ENCODE results near the gene TBX1.

Gene TBX1

DNA sequence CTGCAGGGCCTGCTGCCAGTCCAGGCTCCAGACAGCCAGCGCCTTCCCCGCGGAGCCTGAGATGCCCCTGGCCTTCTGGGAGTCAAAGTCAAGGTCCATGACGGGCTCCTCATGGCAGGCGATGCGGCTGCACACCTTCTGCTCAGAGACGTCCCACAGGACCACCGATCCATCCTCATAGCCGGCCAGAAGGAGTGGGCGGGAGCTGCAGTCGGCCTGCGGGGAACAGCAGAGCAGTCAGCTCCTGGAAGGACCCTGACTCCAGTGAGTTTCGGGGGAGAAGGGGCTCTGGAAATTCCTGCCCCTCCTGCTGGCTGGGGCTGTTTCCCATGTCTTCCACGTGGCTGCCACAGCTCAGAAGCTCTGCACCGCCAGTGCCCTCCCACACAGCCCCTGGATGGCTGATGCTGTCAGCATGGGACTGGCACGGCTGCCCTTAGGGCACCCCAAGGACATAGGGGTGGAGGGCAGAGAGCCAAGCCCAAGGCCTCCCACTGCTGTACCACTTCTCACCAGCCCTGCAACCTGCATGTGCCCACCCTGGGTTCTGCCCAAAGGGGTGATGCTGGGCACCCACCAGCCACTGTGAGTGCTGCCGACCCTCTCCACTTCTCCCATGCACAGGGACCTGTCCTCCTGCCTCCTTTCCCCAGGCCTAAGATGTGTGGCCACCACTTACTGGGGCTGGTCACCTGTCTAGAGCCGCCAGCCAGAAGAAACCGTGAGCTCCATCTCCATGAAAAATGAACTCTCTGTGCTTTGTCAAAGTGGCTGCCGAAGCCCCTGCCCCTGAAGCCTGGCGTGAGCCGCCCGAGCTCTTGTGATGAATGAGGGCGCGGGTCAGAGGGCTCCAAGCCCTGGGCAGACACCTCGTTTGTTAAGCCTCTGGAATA, 41.7 kb downstream of the TBX1 start:
- no peak for ATAC-seq (ENCODE audit: low read depth)
- Mint-ChIP-seq H3K27me3 (no peaks in the 10 kb centered on the region), H3K27ac (no peak overlapping the region)

DNA sequence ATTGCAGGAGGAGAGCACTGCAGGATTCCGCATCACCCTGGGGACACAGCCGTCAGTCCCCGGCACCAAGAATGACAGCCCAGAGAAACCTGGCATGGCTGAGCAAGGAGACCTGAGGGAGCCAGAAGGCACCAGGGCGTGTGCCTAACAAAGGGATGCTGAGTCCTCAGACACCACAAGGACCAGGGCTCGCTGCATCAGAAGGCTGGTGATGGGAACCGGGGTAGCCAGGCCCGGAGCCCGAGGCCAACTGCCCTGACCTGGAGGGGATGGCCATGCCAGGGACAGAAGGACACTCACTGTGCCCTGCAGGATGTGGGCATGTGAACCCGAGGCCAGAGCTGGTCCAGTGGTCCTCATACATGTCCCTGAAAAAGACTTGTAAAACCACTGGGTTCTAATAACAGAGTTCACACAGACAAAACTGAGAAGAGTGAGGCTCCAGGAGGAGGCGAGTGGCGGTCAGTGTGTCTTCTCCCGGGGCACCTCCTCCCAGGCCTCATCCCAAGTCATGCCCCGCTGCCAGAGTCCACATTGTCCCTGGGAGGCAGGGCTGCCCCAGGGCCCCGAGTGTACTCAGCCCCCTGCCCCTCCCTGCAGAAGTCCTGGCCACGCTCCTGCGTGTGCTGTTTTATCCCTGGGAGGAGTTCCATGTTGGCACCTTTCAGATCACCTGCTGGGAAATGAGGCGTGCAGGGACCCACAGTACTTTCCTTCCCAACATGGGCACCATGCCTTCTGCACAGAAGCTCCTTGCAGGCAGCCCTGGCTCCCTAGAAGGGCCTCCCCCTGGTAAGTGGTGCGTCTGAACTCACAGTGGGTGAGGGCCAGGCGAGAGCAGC, 42.5 kb downstream of the TBX1 start:
- ATAC-seq (ENCODE audit: low read depth) (no peak), DNase-seq (ENCODE audit: low spot score in 2 of 2) (no peak)
- Mint-ChIP-seq H3K4me3 (no peak overlapping the region), H3K36me3 (peaks cover 8% of the 10 kb centered on the region), H3K9me3 (no peaks in the 10 kb centered on the region), H3K27ac (no peak overlapping the region), H3K4me1 (no peaks in the 10 kb centered on the region), H3K27me3 (no peaks in the 10 kb centered on the region)

More for the DNA sequence above, 41.7 kb downstream of the TBX1 start:
- no peak for DNase-seq (ENCODE audit: low spot score in 2 of 2)
- Mint-ChIP-seq H3K9me3 (no peaks in the 10 kb centered on the region), H3K4me1 (no peaks in the 10 kb centered on the region), H3K36me3 (peaks cover 8% of the 10 kb centered on the region), H3K4me3 (no peak overlapping the region)

GRCh38 chr22:19803736-19804267, 43.2 kb downstream of the TBX1 start:
- Mint-ChIP-seq H3K4me1 (no peaks in the 10 kb centered on the region), H3K9me3 (no peaks in the 10 kb centered on the region), H3K27ac (no peak overlapping the region), H3K36me3 (peaks cover 8% of the 10 kb centered on the region), H3K4me3 (no peak overlapping the region), H3K27me3 (no peaks in the 10 kb centered on the region)
- ATAC-seq (ENCODE audit: low read depth) = no peak
- DNase-seq (ENCODE audit: low spot score in 2 of 2) = no peak

DNA sequence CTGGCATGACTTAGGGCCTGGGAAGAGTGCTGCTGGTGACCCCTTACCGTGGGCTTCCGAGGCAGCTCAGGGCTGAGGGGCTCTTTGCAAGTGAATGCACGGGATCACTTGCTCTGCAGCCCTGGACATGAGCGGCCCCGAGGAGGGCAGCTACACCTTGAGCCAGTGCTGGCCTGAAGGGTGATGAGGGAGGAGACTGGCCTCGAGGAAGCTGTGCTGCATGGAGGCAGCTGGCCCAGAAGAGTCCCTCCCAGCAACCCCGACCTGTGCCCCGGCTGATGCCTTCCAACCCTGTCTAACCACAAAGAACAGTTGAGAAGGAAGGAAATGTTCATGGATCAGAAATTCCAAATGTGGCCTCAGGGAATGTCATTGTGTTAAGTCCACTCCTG, 45.2 kb downstream of the TBX1 start:
- Mint-ChIP-seq H3K27me3 (no peaks in the 10 kb centered on the region), H3K4me3 (no peak overlapping the region), H3K4me1 (no peaks in the 10 kb centered on the region), H3K9me3 (no peaks in the 10 kb centered on the region), H3K36me3 (peaks cover 6% of the 10 kb centered on the region), H3K27ac (no peak overlapping the region)
- ATAC-seq (ENCODE audit: low read depth) (no peak), DNase-seq (ENCODE audit: low spot score in 2 of 2) (no peak)

- H3K36me3 Mint-ChIP-seq = peaks cover 5% of the 10 kb centered on the region
- no peak for DNase-seq (ENCODE audit: low spot score in 2 of 2)
- no peaks in the 10 kb centered on the region for H3K4me1 Mint-ChIP-seq
- H3K27ac Mint-ChIP-seq = no peak overlapping the region
- no peak for ATAC-seq (ENCODE audit: low read depth)
- no peak overlapping the region for H3K4me3 Mint-ChIP-seq
- no peaks in the 10 kb centered on the region for H3K27me3 Mint-ChIP-seq
- no peaks in the 10 kb centered on the region for H3K9me3 Mint-ChIP-seq
Observed at GRCh38 chr22:19806213-19807160, 45.9 kb downstream of the TBX1 start.

DNA sequence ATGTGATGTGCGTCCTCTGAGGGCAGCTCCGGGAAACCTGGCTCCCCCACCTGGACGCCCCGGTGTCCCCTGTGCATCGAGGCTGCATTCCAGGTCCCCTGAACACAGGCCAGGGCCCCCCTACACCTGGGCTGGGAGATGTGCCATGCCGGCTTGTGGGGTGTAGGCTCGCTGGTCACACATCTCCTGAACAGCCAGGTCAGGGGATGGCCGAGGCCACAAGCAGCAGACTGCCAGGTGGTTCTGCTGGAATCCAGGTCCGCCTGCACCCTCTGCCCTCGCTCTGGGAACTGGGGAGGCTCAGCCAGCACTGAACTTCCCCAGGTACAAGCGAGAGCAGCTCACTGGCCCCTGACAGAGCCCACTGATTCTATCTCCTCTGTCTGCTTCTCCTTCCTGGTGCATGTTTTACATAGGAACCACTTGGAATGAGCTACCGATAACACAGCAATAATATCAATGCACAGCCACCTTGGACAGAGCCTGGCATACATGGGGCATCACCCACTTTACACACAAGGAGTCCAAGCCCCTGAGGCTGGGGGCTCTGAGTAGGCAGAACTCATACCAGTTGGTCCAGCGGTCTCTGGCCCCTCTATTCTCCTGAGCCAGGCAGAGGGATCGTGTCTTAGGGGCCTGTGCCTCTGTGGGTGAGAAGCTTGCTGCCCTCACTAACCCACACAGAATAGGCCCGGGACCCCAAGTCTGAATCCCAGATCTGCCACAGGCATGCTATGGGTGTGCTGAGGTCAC, 46.8 kb downstream of the TBX1 start:
- no peak for ATAC-seq (ENCODE audit: low read depth)
- DNase-seq (ENCODE audit: low spot score in 2 of 2) = no peak
- Mint-ChIP-seq H3K4me3 (no peak overlapping the region), H3K36me3 (peaks cover 2% of the 10 kb centered on the region), H3K27ac (no peak overlapping the region), H3K9me3 (no peaks in the 10 kb centered on the region), H3K4me1 (no peaks in the 10 kb centered on the region), H3K27me3 (no peaks in the 10 kb centered on the region)

- Mint-ChIP-seq H3K36me3 (peaks cover 5% of the 10 kb centered on the region), H3K4me3 (no peak overlapping the region), H3K27me3 (no peaks in the 10 kb centered on the region), H3K9me3 (no peaks in the 10 kb centered on the region), H3K27ac (no peak overlapping the region), H3K4me1 (no peaks in the 10 kb centered on the region)
- ATAC-seq (ENCODE audit: low read depth) (no peak), DNase-seq (ENCODE audit: low spot score in 2 of 2) (no peak)
Observed at GRCh38 chr22:19807914-19808872, 47.6 kb downstream of the TBX1 start.

DNA sequence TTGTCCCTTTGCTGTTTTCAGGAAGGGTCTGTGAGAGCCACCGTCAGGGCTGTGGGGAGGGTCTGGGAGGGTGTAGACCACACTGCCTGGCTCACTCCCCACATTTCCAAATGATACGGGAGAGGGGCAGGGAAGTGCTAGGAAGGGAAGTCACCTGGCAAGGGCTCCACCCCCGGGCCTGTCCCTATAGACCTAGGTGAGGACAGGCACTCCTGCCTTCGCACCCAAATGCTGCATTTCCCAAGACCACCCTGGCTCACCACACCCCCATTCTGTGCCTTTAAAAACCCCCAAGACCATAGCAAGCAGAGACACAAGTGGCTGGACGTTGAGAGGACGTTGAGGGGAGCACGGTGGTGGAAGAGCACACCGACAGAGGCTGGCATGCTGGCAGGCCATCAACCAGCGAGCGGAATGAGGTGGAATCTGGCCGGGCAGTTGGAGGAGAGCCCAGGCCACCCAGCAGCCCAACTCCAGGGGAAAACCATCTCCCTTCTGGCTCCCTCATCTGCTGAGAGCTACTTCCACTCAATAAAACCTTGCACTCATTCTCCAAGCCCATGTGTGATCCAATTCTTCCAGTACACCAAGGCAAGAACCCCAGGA, 48.4 kb downstream of the TBX1 start:
- Mint-ChIP-seq H3K36me3 (peaks cover 5% of the 10 kb centered on the region), H3K4me3 (no peak overlapping the region), H3K27me3 (no peaks in the 10 kb centered on the region), H3K27ac (no peak overlapping the region), H3K4me1 (no peaks in the 10 kb centered on the region), H3K9me3 (no peaks in the 10 kb centered on the region)
- DNase-seq (ENCODE audit: low spot score in 2 of 2) (no peak), ATAC-seq (ENCODE audit: low read depth) (no peak)

GRCh38 chr22:19809741-19810140, 49.2 kb downstream of the TBX1 start:
- Mint-ChIP-seq H3K27ac (no peak overlapping the region), H3K4me1 (no peaks in the 10 kb centered on the region), H3K27me3 (no peaks in the 10 kb centered on the region), H3K36me3 (peaks cover 5% of the 10 kb centered on the region), H3K9me3 (no peaks in the 10 kb centered on the region), H3K4me3 (no peak overlapping the region)
- no peak for ATAC-seq (ENCODE audit: low read depth)
- no peak for DNase-seq (ENCODE audit: low spot score in 2 of 2)

- no peak for ATAC-seq (ENCODE audit: low read depth)
- no peaks in the 10 kb centered on the region for H3K4me1 Mint-ChIP-seq
- H3K27ac Mint-ChIP-seq = no peak overlapping the region
Observed at GRCh38 chr22:19810381-19811201, 50.0 kb downstream of the TBX1 start.

DNA sequence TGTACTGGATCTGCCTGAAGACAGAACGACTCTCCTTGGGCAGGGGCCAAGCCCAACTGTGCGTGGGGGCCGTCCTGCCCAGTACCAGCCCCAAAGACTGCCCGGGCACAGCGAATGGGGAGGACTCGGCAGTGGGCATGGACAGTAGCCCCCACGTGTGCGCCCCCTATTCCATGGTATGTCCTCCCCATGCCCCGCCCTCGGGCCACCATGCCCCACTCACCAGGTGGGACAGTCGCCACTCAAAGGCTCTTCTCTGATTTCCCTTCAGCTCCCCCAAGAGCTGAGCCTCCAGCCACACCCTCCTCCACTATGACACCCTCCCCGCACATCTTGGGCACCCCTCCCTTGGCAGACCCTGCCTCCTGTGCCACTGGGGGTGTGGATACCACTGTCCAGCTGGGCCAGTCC, 50.6 kb downstream of the TBX1 start:
- Mint-ChIP-seq H3K4me3 (no peak overlapping the region), H3K27me3 (no peaks in the 10 kb centered on the region), H3K27ac (no peak overlapping the region), H3K36me3 (peaks cover 5% of the 10 kb centered on the region), H3K9me3 (no peaks in the 10 kb centered on the region), H3K4me1 (no peaks in the 10 kb centered on the region)
- DNase-seq (ENCODE audit: low spot score in 2 of 2) = no peak
- no peak for ATAC-seq (ENCODE audit: low read depth)

More at GRCh38 chr22:19810381-19811201, 50.0 kb downstream of the TBX1 start:
- H3K27me3 Mint-ChIP-seq = no peaks in the 10 kb centered on the region
- peaks cover 5% of the 10 kb centered on the region for H3K36me3 Mint-ChIP-seq
- no peak for DNase-seq (ENCODE audit: low spot score in 2 of 2)
- H3K9me3 Mint-ChIP-seq = no peaks in the 10 kb centered on the region
- H3K4me3 Mint-ChIP-seq = no peak overlapping the region

All from memory B cell (primary cell).